Activated T-helper 1 cell treated with anti-CD3 and anti-CD28 coated beads, Interleukin-12 subunit alpha, Interleukin-12 subunit beta, Interleukin-2, Interleukin-4 antibody, amounts not matched to agents 30 ng/mL and 10 ng/mL and 1 ng/mL, durations not matched to agents 14 hours and 24 hours and 36 hours (primary cell): ENCODE measurements around the gene SUPT4H1. TPM values are rescaled to one million over a fixed set of nuclear protein-coding genes. Genes with fewer than 3 reads are reported as not detected.

Source experiments
- DNase-seq: peaks from one replicate; pipeline ENCODE4 v3.0.0; 2021; ENCODE audit warnings: low spot score
- H3K27ac Mint-ChIP-seq: one replicate; pipeline ENCODE4 v1.8.0; 2021; ENCODE audit warnings: mild to moderate bottlenecking, mixed read lengths
- H3K27me3 Mint-ChIP-seq: one replicate; pipeline ENCODE4 v1.8.0; 2022; ENCODE audit warnings: mild to moderate bottlenecking, moderate library complexity, mixed read lengths; ENCODE audit not compliant: insufficient read depth
- H3K36me3 Mint-ChIP-seq: one replicate; pipeline ENCODE4 v1.8.0; 2021; ENCODE audit warnings: low read depth, mixed read lengths
- H3K4me1 Mint-ChIP-seq: one replicate; pipeline ENCODE4 v1.8.0; 2021; ENCODE audit warnings: low read depth, mixed read lengths
- H3K4me3 Mint-ChIP-seq: one replicate; pipeline ENCODE4 v1.8.0; 2021; ENCODE audit warnings: mild to moderate bottlenecking, moderate library complexity, mixed read lengths
- H3K9me3 Mint-ChIP-seq: one replicate; pipeline ENCODE4 v1.8.0; 2021; ENCODE audit warnings: mixed read lengths
- intact Hi-C: fragments of 100-400 bp; cut with micrococcal nuclease; formaldehyde crosslinking; loops from one replicate; pipeline ENCODE4 v1.15.1; 2024
- total RNA-seq: library from RNA; stranded (reverse); gene quantifications from 2 replicates; pipeline ENCODE4 v1.2.3, GENCODE V29; 2022

SUPT4H1 gene
- total RNA-seq, 1 donor from 2014 or later = 138 TPM

DNA sequence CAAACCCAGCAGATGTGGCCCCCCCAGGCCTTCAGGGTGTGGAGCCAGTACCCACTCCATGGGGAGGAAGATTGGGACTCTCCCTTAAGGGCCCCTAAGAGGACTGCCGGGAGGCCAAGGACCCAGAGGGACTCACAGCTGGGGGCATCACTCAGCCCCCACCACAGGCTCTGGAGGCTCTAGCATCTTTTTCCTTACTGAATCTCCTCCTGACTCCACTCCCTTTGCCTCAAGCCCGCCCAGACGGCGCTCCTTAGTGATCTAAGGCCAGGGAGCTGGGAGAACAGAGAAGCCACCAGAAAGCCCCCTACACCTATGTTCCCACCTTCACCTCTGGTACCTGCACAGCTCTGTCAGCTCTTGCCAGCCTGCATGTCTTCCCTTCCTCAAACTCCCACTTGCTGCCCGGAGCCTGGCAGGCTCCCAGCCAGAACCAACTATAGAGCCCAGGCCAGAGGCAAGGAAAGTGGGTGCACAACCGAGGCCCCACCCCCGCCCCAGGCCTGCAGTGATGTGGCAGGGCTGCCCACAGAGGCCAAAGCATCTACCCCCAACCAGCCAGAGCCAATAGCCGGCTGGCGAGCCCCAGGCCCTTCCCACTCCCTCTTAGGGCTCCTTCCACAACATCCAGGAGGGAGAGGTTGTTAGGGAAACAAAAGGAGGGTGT lies 48.9 kb downstream of the SUPT4H1 start:
- Mint-ChIP-seq H3K4me3 (no peak overlapping the region), H3K9me3 (no peaks in the 10 kb centered on the region), H3K4me1 (peaks cover 6% of the 10 kb centered on the region), H3K27me3 (peaks cover 3% of the 10 kb centered on the region), H3K36me3 (peaks cover 11% of the 10 kb centered on the region), H3K27ac (no peak overlapping the region)
- DNase-seq = no peak
- intact Hi-C loops = no loop called here

GRCh38 chr17:58302171-58302918 lies 49.7 kb downstream of the SUPT4H1 start:
- no peak for DNase-seq
- no peak overlapping the region for H3K4me3 Mint-ChIP-seq

GRCh38 chr17:58301504-58302150 lies 50.4 kb downstream of the SUPT4H1 start:
- no peak for DNase-seq
- Mint-ChIP-seq H3K36me3 (peaks cover 8% of the 10 kb centered on the region), H3K4me3 (no peak overlapping the region), H3K9me3 (no peaks in the 10 kb centered on the region), H3K4me1 (peaks cover 6% of the 10 kb centered on the region), H3K27me3 (peaks cover 5% of the 10 kb centered on the region), H3K27ac (no peak overlapping the region)
- intact Hi-C loops = no loop called here

More at GRCh38 chr17:58302171-58302918, 49.7 kb downstream of the SUPT4H1 start:
- Mint-ChIP-seq H3K27me3 (peaks cover 5% of the 10 kb centered on the region), H3K27ac (no peak overlapping the region), H3K9me3 (no peaks in the 10 kb centered on the region), H3K4me1 (peaks cover 6% of the 10 kb centered on the region), H3K36me3 (peaks cover 10% of the 10 kb centered on the region)
- intact Hi-C loops = no loop called here

GRCh38 chr17:58300336-58300735 lies 51.7 kb downstream of the SUPT4H1 start:
- Mint-ChIP-seq H3K27ac (no peak overlapping the region), H3K4me3 (no peak overlapping the region), H3K36me3 (peaks cover 8% of the 10 kb centered on the region), H3K9me3 (no peaks in the 10 kb centered on the region), H3K27me3 (peaks cover 7% of the 10 kb centered on the region), H3K4me1 (peaks cover 6% of the 10 kb centered on the region)
- no peak for DNase-seq
- intact Hi-C loops = no loop called here

Other genes with a start within 250 kb of the SUPT4H1 start
- gene OR4D1, start 203.8 kb downstream of the SUPT4H1 start, total RNA-seq = 0.10 and 0.26 TPM in 2 replicates
- gene OR4D2, start 185.2 kb downstream of the SUPT4H1 start, total RNA-seq = not detected in 2 replicates
- gene EPX, start 159.5 kb downstream of the SUPT4H1 start, total RNA-seq = not detected in 2 replicates
- 18.8 and 23.3 TPM in 2 replicates for gene MKS1, start 132.9 kb downstream of the SUPT4H1 start, total RNA-seq
- not detected in 2 replicates for gene LPO, start 113.6 kb downstream of the SUPT4H1 start, total RNA-seq
- gene MPO, start 71.3 kb downstream of the SUPT4H1 start, total RNA-seq = not detected in 2 replicates
- 31.4 and 35.1 TPM in 2 replicates for gene TSPOAP1, start 23.4 kb downstream of the SUPT4H1 start, total RNA-seq
- gene RNF43, start 65.3 kb upstream of the SUPT4H1 start, total RNA-seq = 0.47 and 0.86 TPM in 2 replicates
- gene HSF5, start 136.2 kb upstream of the SUPT4H1 start, total RNA-seq = 1.1 and 1.2 TPM in 2 replicates
- gene MTMR4, start 162.4 kb upstream of the SUPT4H1 start, total RNA-seq = 77.4 and 83.3 TPM in 2 replicates